HCT116 (cell line): Measurements from ENCODE around the gene CHAF1A. TPM values are rescaled to one million over a fixed set of nuclear protein-coding genes. Genes with fewer than 3 reads are reported as not detected.

ENCODE experiments used
- ATAC-seq: fragments of 200-7000 bp; cut with Tn5 transposase; 2 replicates; pipeline ENCODE4 v1.9.1; 2020; ENCODE audit warnings: mild to moderate bottlenecking, moderate library complexity
- BruUV-seq: library from RNA; stranded (reverse); fragments of 400-500 nt; replicated peaks from 2 replicates; lab custom pipeline; 2021; lab: Mats Ljungman, UMichigan
- CTCF ChIA-PET: fragments of 300-600 bp; sonication (Branson Sonifier 250); formaldehyde crosslinking; loops from one replicate; lab custom pipeline; 2021; ENCODE audit warnings: antibody characterized with exemption; lab: Charles Lee
- POLR2A ChIA-PET: fragments of 300-600, 350-600 bp; sonication (Branson Sonifier 250); formaldehyde crosslinking; loops from one replicate; lab custom pipeline; 2021; ENCODE audit warnings: antibody characterized with exemption; lab: Charles Lee
- RAD21 ChIA-PET, 2 experiments: fragments of 300-600 bp; sonication (Branson Sonifier 250); formaldehyde crosslinking; loops; one replicate each; lab custom pipeline; 2023; ENCODE audit warnings: low total read pairs in 2 of 2; ENCODE audit not compliant: uncharacterized antibody in 2 of 2, unreplicated experiment in 2 of 2, low non-redundant PET in 1 of 2; lab: Charles Lee
- DNase-seq: peaks from one replicate; pipeline ENCODE4 v3.0.0-alpha.2; 2010; ENCODE audit warnings: low read depth, low spot score
- H2AFZ ChIP-seq: fragments of 200-600 bp; shearing (Covaris generic), sonication (generic); 2 replicates; pipeline ENCODE4 v1.6.1; 2017; ENCODE audit warnings: low read depth, mixed run types, mixed read lengths, antibody characterized with exemption, low read length; ENCODE audit not compliant: poor library complexity, severe bottlenecking
- H3K27ac ChIP-seq: 2 replicates; pipeline ENCODE4 v1.5.1; 2012; ENCODE audit warnings: low read depth, low read length
- H3K27me3 ChIP-seq: fragments of 200-600 bp; sonication (generic); 2 replicates; pipeline ENCODE4 v1.6.1; 2016; ENCODE audit warnings: mixed run types, low read length, mixed read lengths; ENCODE audit not compliant: insufficient read depth
- H3K36me3 ChIP-seq, 2 experiments: fragments of 200-500 bp in 1 of 2; fragments of 200-600 bp in 1 of 2; sonication (Bioruptor generic) in 1 of 2; sonication (generic) in 1 of 2; 2 replicates each; pipeline versions ENCODE4 v1.5.1 to v1.6.1; 2014 to 2016; ENCODE audit warnings: low read length in 2 of 2, inconsistent platforms in 1 of 2, mixed read lengths in 1 of 2, mixed run types in 1 of 2; ENCODE audit not compliant: insufficient read depth in 2 of 2, control insufficient read depth in 1 of 2
- H3K4me1 ChIP-seq, 2 experiments: fragments of 200-600 bp in 1 of 2; sonication (generic) in 1 of 2; 2 replicates each; pipeline versions ENCODE4 v1.5.1 to v1.6.1; 2012 to 2017; ENCODE audit warnings: low read length in 2 of 2, inconsistent platforms in 1 of 2, mild to moderate bottlenecking in 1 of 2, mixed read lengths in 1 of 2, mixed run types in 1 of 2, moderate library complexity in 1 of 2; ENCODE audit not compliant: insufficient read depth in 2 of 2, control insufficient read depth in 1 of 2
- H3K4me2 ChIP-seq: fragments of 200-600 bp; sonication (generic); 2 replicates; pipeline ENCODE4 v1.6.1; 2017; ENCODE audit warnings: mixed run types, low read length, mixed read lengths
- H3K4me3 ChIP-seq, 2 experiments: fragments of 200-600 bp in 1 of 2; sonication (generic) in 1 of 2; replicated peaks in 1 of 2; 2 replicates each; pipeline ENCODE4 v1.5.1; 2011 to 2016; ENCODE audit warnings: low read length in 2 of 2, control low read depth in 1 of 2, low read depth in 1 of 2, mild to moderate bottlenecking in 1 of 2, mixed read lengths in 1 of 2, mixed run types in 1 of 2
- H3K79me2 ChIP-seq: fragments of 200-600 bp; sonication (generic); 2 replicates; pipeline ENCODE4 v1.6.1; 2017; ENCODE audit warnings: mild to moderate bottlenecking, mixed run types, low read length, moderate library complexity, mixed read lengths; ENCODE audit not compliant: insufficient read depth
- H3K9ac ChIP-seq: fragments of 200-600 bp; sonication (generic); 2 replicates; pipeline ENCODE4 v1.6.1; 2016; ENCODE audit warnings: low read length, mixed read lengths
- H3K9me2 ChIP-seq: fragments of 200-600 bp; sonication (generic), shearing (Covaris generic); 2 replicates; pipeline ENCODE4 v1.6.1; 2017; ENCODE audit warnings: mixed run types, mild to moderate bottlenecking, moderate library complexity; ENCODE audit not compliant: insufficient read depth
- H3K9me3 ChIP-seq, 2 experiments: fragments of 200-500 bp in 1 of 2; fragments of 200-600 bp in 1 of 2; sonication (Bioruptor generic) in 1 of 2; sonication (generic) in 1 of 2; 2 replicates each; pipeline ENCODE4 v1.6.1; 2014 to 2017; ENCODE audit warnings: low read length in 2 of 2, mixed read lengths in 2 of 2, inconsistent platforms in 1 of 2, low read depth in 1 of 2, mild to moderate bottlenecking in 1 of 2, mixed run types in 1 of 2, moderate library complexity in 1 of 2; ENCODE audit not compliant: control insufficient read depth in 1 of 2, insufficient read depth in 1 of 2
- H4K20me1 ChIP-seq: fragments of 200-600 bp; sonication (generic), shearing (Covaris generic); 2 replicates; pipeline ENCODE4 v1.6.1; 2017; ENCODE audit warnings: mixed run types, mild to moderate bottlenecking, moderate library complexity; ENCODE audit not compliant: insufficient read depth
- CTCF ChIP-seq, 3 experiments: fragments of 200-600 bp in 1 of 3; sonication (generic) in 1 of 3; IDR thresholded peaks in 2 of 3; conservative IDR thresholded peaks in 1 of 3; 2 replicates each; pipeline ENCODE4 v1.5.1; 2012 to 2017; ENCODE audit warnings: low read depth in 2 of 3, low read length in 2 of 3, antibody characterized with exemption in 1 of 3, borderline replicate concordance in 1 of 3, control low read depth in 1 of 3, mild to moderate bottlenecking in 1 of 3, mixed read lengths in 1 of 3, mixed run types in 1 of 3, moderate library complexity in 1 of 3; ENCODE audit not compliant: insufficient read depth in 1 of 3
- EGR1 ChIP-seq: IDR thresholded peaks from 2 replicates; pipeline ENCODE4 v1.6.1; 2012; ENCODE audit warnings: low read depth
- ELF1 ChIP-seq: IDR thresholded peaks from 2 replicates; pipeline ENCODE4 v1.6.1; 2012; ENCODE audit warnings: low read depth, borderline replicate concordance
- FOSL1 ChIP-seq: IDR thresholded peaks from 2 replicates; pipeline ENCODE4 v1.6.1; 2012; ENCODE audit warnings: low read depth
- POLR2AphosphoS5 ChIP-seq: IDR thresholded peaks from 2 replicates; pipeline ENCODE4 v1.6.1; 2011; ENCODE audit warnings: mild to moderate bottlenecking, low read depth, low read length, moderate library complexity
- ZFX ChIP-seq: fragments of 450-650 bp; IDR thresholded peaks from 2 replicates; pipeline ENCODE4 v1.6.1; 2017
- intact Hi-C: fragments of 100-400 bp; cut with micrococcal nuclease; formaldehyde crosslinking; loops from 2 replicates; pipeline ENCODE4 v1.10.0; 2022
- microRNA-seq: library from miRNA; unstranded; fragments of <30 nt; microRNA quantifications from one replicate; pipeline ENCODE4, GENCODE V29; 2016; ENCODE audit warnings: borderline number of aligned reads
- total RNA-seq: library from RNA; stranded (reverse); gene quantifications from one replicate; pipeline ENCODE4 v1.2.1, GENCODE V29; 2021; ENCODE audit not compliant: unreplicated experiment

The CHAF1A gene
- total RNA-seq, 1 experiment from 2014 or later = 69.9 TPM

- Histone ChIP-seq H2AFZ (no peak overlapping the region), H3K79me2 (no peaks in the 10 kb centered on the region), H3K4me1 (peaks cover 0 to 3% of the 10 kb centered on the region in 2 experiments; a peak in 2 of 4 replicates), H3K9ac (no peak overlapping the region), H3K9me2 (no peaks in the 10 kb centered on the region), H3K9me3 (peaks cover 0 to 4% of the 10 kb centered on the region in 2 experiments; a peak in 1 of 4 replicates), H4K20me1 (no peaks in the 10 kb centered on the region), H3K27me3 (no peaks in the 10 kb centered on the region), H3K4me2 (no peak overlapping the region), H3K27ac (no peak overlapping the region), H3K36me3 (peaks cover 6 to 29% of the 10 kb centered on the region in 2 experiments; a peak in 3 of 4 replicates), H3K4me3 (no peak overlapping the region)
- ChIA-PET RAD21 (no interaction called here), CTCF (no interaction called here), POLR2A (no interaction called here)
- intact Hi-C loops = no loop called here
- no TSS peak for BruUV-seq
- DNase-seq = no peak
- TF ChIP-seq CTCF (IDR thresholded peaks at IDR 0.05 in 2 of 3, conservative IDR thresholded peaks at IDR 0.05 in 1 of 3; ENCODE audit: borderline replicate concordance in 1 of 3, insufficient read depth in 1 of 3, low read depth in 2 of 3, low read length in 2 of 3) (no peak), POLR2AphosphoS5 (no peak), ELF1 (no peak), EGR1 (no peak), ZFX (no peak), FOSL1 (no peak)
- no peak for ATAC-seq
These were observed 89.0 kb downstream of the CHAF1A start for GRCh38 chr19:4491446-4491845.

GRCh38 chr19:4492337-4493103 is 90.1 kb downstream of the CHAF1A start:
- BruUV-seq = no TSS peak
- Histone ChIP-seq H3K27ac (peak overlapping the region; percentile 19; the same call in 1 of the 2 replicates), H3K4me2 (no peak overlapping the region), H3K36me3 (peaks cover 6 to 32% of the 10 kb centered on the region in 2 experiments; a peak in 3 of 4 replicates), H3K4me1 (peaks cover 0 to 3% of the 10 kb centered on the region in 2 experiments; a peak in 2 of 4 replicates), H3K9me3 (peaks cover 0 to 4% of the 10 kb centered on the region in 2 experiments; a peak in 1 of 4 replicates), H2AFZ (no peak overlapping the region), H3K9me2 (no peaks in the 10 kb centered on the region), H4K20me1 (no peaks in the 10 kb centered on the region), H3K27me3 (no peaks in the 10 kb centered on the region), H3K79me2 (no peaks in the 10 kb centered on the region), H3K4me3 (no peak overlapping the region), H3K9ac (no peak overlapping the region)
- intact Hi-C loops = no loop called here
- ATAC-seq = no peak
- DNase-seq = no peak
- no peak for TF ChIP-seq FOSL1
- ChIA-PET POLR2A (no interaction called here), CTCF (no interaction called here), RAD21 (no interaction called here)

Small RNAs within 50 kb of the gene (microRNA-seq; reads per million reads assigned to microRNA genes)
- gene MIR4746 = 7.7 reads per million, percentile 21 among the genes with 10 or more reads in this experiment

Other genes with a start within 250 kb of the CHAF1A start
- 0.25 TPM for gene CREB3L3, start 249.0 kb upstream of the CHAF1A start, total RNA-seq
- gene SIRT6, start 220.1 kb upstream of the CHAF1A start, total RNA-seq = 36.3 TPM
- gene ANKRD24, start 220.0 kb upstream of the CHAF1A start, total RNA-seq = 1.7 TPM
- gene EBI3, start 173.1 kb upstream of the CHAF1A start, total RNA-seq = 1.2 TPM
- gene YJU2, start 155.6 kb upstream of the CHAF1A start, total RNA-seq = 26.9 TPM
- 2.0 TPM for gene SHD, start 123.4 kb upstream of the CHAF1A start, total RNA-seq
- not detected for gene TMIGD2, start 100.3 kb upstream of the CHAF1A start, total RNA-seq
- gene FSD1, start 98.0 kb upstream of the CHAF1A start, total RNA-seq = 20.1 TPM
- gene STAP2, start 63.8 kb upstream of the CHAF1A start, total RNA-seq = 2.1 TPM
- gene MPND, start 59.1 kb upstream of the CHAF1A start, total RNA-seq = 24.3 TPM
- gene SH3GL1, start 2.1 kb upstream of the CHAF1A start, total RNA-seq = 86.0 TPM
- 76.5 TPM for gene UBXN6, start 55.2 kb downstream of the CHAF1A start, total RNA-seq
- 75.2 TPM for gene HDGFL2, start 69.7 kb downstream of the CHAF1A start, total RNA-seq
- 2.3 TPM for gene PLIN4, start 115.8 kb downstream of the CHAF1A start, total RNA-seq
- 8.1 TPM for gene PLIN5, start 132.6 kb downstream of the CHAF1A start, total RNA-seq
- 1.3 TPM for gene LRG1, start 137.4 kb downstream of the CHAF1A start, total RNA-seq
- 58.4 TPM for gene SEMA6B, start 157.0 kb downstream of the CHAF1A start, total RNA-seq
- gene TNFAIP8L1, start 236.9 kb downstream of the CHAF1A start, total RNA-seq = 22.2 TPM